CD4-positive, CD25-positive, alpha-beta regulatory T cell (primary cell): ENCODE data around the gene CCDC50. TPM values are rescaled to one million over a fixed set of nuclear protein-coding genes. Genes with fewer than 3 reads are reported as not detected.

Experiments
- ATAC-seq, 2 donors: fragments of 150-1000 bp; cut with Tn5 transposase; one replicate each; pipeline ENCODE4 v1.10.0; 2021; ENCODE audit warnings: low read depth in 2 of 2, moderate number of reproducible peaks in 2 of 2, moderate library complexity in 1 of 2
- DNase-seq, 3 donors: peaks; one replicate each; pipeline versions ENCODE4 v3.0.0 to v3.0.0-alpha.2; 2012 to 2022; ENCODE audit warnings: mixed read lengths in 1 of 3
- H3K27ac ChIP-seq: one replicate; pipeline ENCODE4 v1.7.0; 2013; ENCODE audit warnings: mild to moderate bottlenecking, low read length; ENCODE audit not compliant: insufficient read depth, poor library complexity, severe bottlenecking
- H3K27me3 ChIP-seq: one replicate; pipeline ENCODE4 v1.7.0; 2013; ENCODE audit warnings: low read length; ENCODE audit not compliant: control insufficient read depth, insufficient read depth
- H3K36me3 ChIP-seq: one replicate; pipeline ENCODE4 v1.7.0; 2013; ENCODE audit warnings: mild to moderate bottlenecking, low read length, moderate library complexity; ENCODE audit not compliant: control insufficient read depth, insufficient read depth
- H3K4me1 ChIP-seq: 2 replicates; pipeline ENCODE4 v1.7.0; 2013; ENCODE audit warnings: mild to moderate bottlenecking, low read length; ENCODE audit not compliant: insufficient read depth, control insufficient read depth, poor library complexity, severe bottlenecking
- H3K4me3 ChIP-seq: one replicate; pipeline ENCODE4 v1.7.0; 2013; ENCODE audit warnings: low read depth, mild to moderate bottlenecking, low read length, moderate library complexity
- H3K9me3 ChIP-seq, 2 experiments: 1 replicate in 1 of 2; 2 replicates in 1 of 2; pipeline ENCODE4 v1.7.0; 2013; ENCODE audit warnings: low read length in 2 of 2, mild to moderate bottlenecking in 1 of 2, moderate library complexity in 1 of 2; ENCODE audit not compliant: control insufficient read depth in 2 of 2
- H3K27ac Mint-ChIP-seq, 3 donors: one replicate each; pipeline ENCODE4 v1.8.0; 2020 to 2022; ENCODE audit warnings: mild to moderate bottlenecking in 3 of 3, mixed read lengths in 3 of 3, moderate library complexity in 2 of 3
- H3K27me3 Mint-ChIP-seq: one replicate; pipeline ENCODE4 v1.8.0; 2022; ENCODE audit warnings: mild to moderate bottlenecking, mixed read lengths
- H3K36me3 Mint-ChIP-seq: one replicate; pipeline ENCODE4 v1.8.0; 2020; ENCODE audit warnings: mixed read lengths
- H3K4me1 Mint-ChIP-seq, 4 donors: one replicate each; pipeline ENCODE4 v1.8.0; 2020 to 2022; ENCODE audit warnings: mixed read lengths in 4 of 4, mild to moderate bottlenecking in 1 of 4
- H3K4me3 Mint-ChIP-seq, 4 donors: one replicate each; pipeline ENCODE4 v1.8.0; 2020 to 2022; ENCODE audit warnings: mild to moderate bottlenecking in 4 of 4, mixed read lengths in 4 of 4, moderate library complexity in 3 of 4
- H3K9me3 Mint-ChIP-seq, 7 donors: one replicate each; pipeline ENCODE4 v1.8.0; 2020 to 2022; ENCODE audit warnings: mixed read lengths in 7 of 7, mild to moderate bottlenecking in 3 of 7, moderate library complexity in 2 of 7
- polyA plus RNA-seq, 4 donors: library from polyadenylated mRNA; unstranded; fragments of 300-500 nt; fragmentation: Illumina TruSeq; gene quantifications; one replicate each; pipeline ENCODE4 v1.2.3, GENCODE V29; 2021
- total RNA-seq: library from RNA; stranded (reverse); gene quantifications from one replicate; pipeline ENCODE4 v1.2.3, GENCODE V29; 2022

CCDC50 gene
- total and polyA plus RNA-seq, 5 donors from 2014 or later, result 7.8 to 11.4 (median 9.4) TPM

DNA sequence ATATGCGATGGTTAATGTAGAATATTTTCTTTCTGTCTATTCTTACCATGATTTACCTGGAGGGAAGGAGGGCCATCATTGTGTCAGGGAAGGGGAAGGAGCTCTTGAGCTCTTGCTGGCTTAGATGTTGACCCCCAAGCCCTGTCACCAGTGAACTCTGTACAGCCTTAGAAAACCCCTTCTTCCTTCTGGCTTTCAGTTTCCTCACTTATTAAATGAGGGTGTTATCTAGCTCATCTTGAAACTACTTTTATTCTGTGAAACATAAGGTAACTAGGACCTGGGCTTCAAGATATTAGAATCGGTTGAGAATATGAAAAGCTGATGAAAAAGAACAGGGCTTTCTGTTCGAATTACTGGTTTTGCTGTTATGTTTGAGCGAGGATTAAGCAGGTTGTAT is 26.2 kb downstream of the CCDC50 start:
- H3K27me3 ChIP-seq, result no peaks in the 10 kb centered on the region
- H3K4me1 ChIP-seq, result no peaks in the 10 kb centered on the region
- peak overlapping the region in 1 of 4 donors; percentile 10 for H3K4me3 Mint-ChIP-seq
- no peak overlapping the region for H3K27ac ChIP-seq
- H3K27me3 Mint-ChIP-seq, result no peaks in the 10 kb centered on the region
- ATAC-seq (no peak), DNase-seq (no peak)
- H3K4me1 Mint-ChIP-seq, result peaks cover 0 to 16% (median 5%) of the 10 kb centered on the region in 4 donors
- no peak overlapping the region for H3K27ac Mint-ChIP-seq
- H3K36me3 ChIP-seq, result no peaks in the 10 kb centered on the region
- peaks cover 3% of the 10 kb centered on the region for H3K36me3 Mint-ChIP-seq
- H3K4me3 ChIP-seq, result no peak overlapping the region
- H3K9me3 Mint-ChIP-seq, result no peaks in the 10 kb centered on the region
- H3K9me3 ChIP-seq, result no peaks in the 10 kb centered on the region

GRCh38 chr3:191356631-191357439 is 27.6 kb downstream of the CCDC50 start:
- Mint-ChIP-seq H3K4me1 (peaks cover 0 to 9% (median 4%) of the 10 kb centered on the region in 4 donors), H3K27ac (no peak overlapping the region), H3K9me3 (peaks cover 0 to 5% (median 0%) of the 10 kb centered on the region in 7 donors), H3K4me3 (no peak overlapping the region), H3K36me3 (peaks cover 8% of the 10 kb centered on the region), H3K27me3 (no peaks in the 10 kb centered on the region)
- Histone ChIP-seq H3K4me1 (no peaks in the 10 kb centered on the region), H3K36me3 (peaks cover 3% of the 10 kb centered on the region), H3K27me3 (no peaks in the 10 kb centered on the region), H3K27ac (no peak overlapping the region), H3K4me3 (no peak overlapping the region), H3K9me3 (no peaks in the 10 kb centered on the region)
- DNase-seq (no peak), ATAC-seq (no peak)

GRCh38 chr3:191357909-191358308 is 28.7 kb downstream of the CCDC50 start:
- no peak overlapping the region for H3K27ac ChIP-seq
- ATAC-seq (no peak), DNase-seq (no peak)
- Mint-ChIP-seq H3K4me3 (no peak overlapping the region), H3K36me3 (peaks cover 8% of the 10 kb centered on the region), H3K9me3 (peaks cover 0 to 5% (median 0%) of the 10 kb centered on the region in 7 donors), H3K27ac (peak overlapping the region in 1 of 3 donors; percentile 5), H3K27me3 (no peaks in the 10 kb centered on the region), H3K4me1 (peaks cover 0 to 9% (median 4%) of the 10 kb centered on the region in 4 donors)
- no peaks in the 10 kb centered on the region for H3K4me1 ChIP-seq
- no peak overlapping the region for H3K4me3 ChIP-seq
- H3K9me3 ChIP-seq, result no peaks in the 10 kb centered on the region
- no peaks in the 10 kb centered on the region for H3K27me3 ChIP-seq
- peaks cover 7% of the 10 kb centered on the region for H3K36me3 ChIP-seq

- no peak overlapping the region for H3K27ac ChIP-seq
- H3K4me3 Mint-ChIP-seq, result no peak overlapping the region
These were observed 29.7 kb downstream of the CCDC50 start for GRCh38 chr3:191358929-191359328.

GRCh38 chr3:191360620-191361019 is 31.4 kb downstream of the CCDC50 start:
- no peaks in the 10 kb centered on the region for H3K9me3 ChIP-seq
- Mint-ChIP-seq H3K4me3 (no peak overlapping the region), H3K4me1 (peaks cover 0 to 9% (median 4%) of the 10 kb centered on the region in 4 donors), H3K27me3 (no peaks in the 10 kb centered on the region), H3K27ac (no peak overlapping the region), H3K9me3 (peaks cover 0 to 5% (median 0%) of the 10 kb centered on the region in 7 donors), H3K36me3 (peaks cover 10% of the 10 kb centered on the region)
- DNase-seq (no peak), ATAC-seq (no peak)
- no peak overlapping the region for H3K4me3 ChIP-seq
- no peak overlapping the region for H3K27ac ChIP-seq
- no peaks in the 10 kb centered on the region for H3K4me1 ChIP-seq
- H3K36me3 ChIP-seq, result peaks cover 7% of the 10 kb centered on the region
- no peaks in the 10 kb centered on the region for H3K27me3 ChIP-seq

More at GRCh38 chr3:191358929-191359328, 29.7 kb downstream of the CCDC50 start:
- no peaks in the 10 kb centered on the region for H3K27me3 Mint-ChIP-seq
- no peak overlapping the region for H3K4me3 ChIP-seq
- H3K27ac Mint-ChIP-seq, result peak overlapping the region in 2 of 3 donors; percentile 5
- no peak for ATAC-seq
- H3K9me3 Mint-ChIP-seq, result peaks cover 0 to 5% (median 0%) of the 10 kb centered on the region in 7 donors
- no peaks in the 10 kb centered on the region for H3K27me3 ChIP-seq
- H3K4me1 ChIP-seq, result no peaks in the 10 kb centered on the region
- H3K9me3 ChIP-seq, result no peaks in the 10 kb centered on the region
- DNase-seq, result no peak
- peaks cover 10% of the 10 kb centered on the region for H3K36me3 Mint-ChIP-seq
- peaks cover 0 to 9% (median 4%) of the 10 kb centered on the region in 4 donors for H3K4me1 Mint-ChIP-seq
- H3K36me3 ChIP-seq, result peaks cover 7% of the 10 kb centered on the region

- no peaks in the 10 kb centered on the region for H3K27me3 Mint-ChIP-seq
- Histone ChIP-seq H3K9me3 (no peaks in the 10 kb centered on the region), H3K27ac (no peak overlapping the region), H3K36me3 (peaks cover 7% of the 10 kb centered on the region), H3K4me3 (no peak overlapping the region), H3K4me1 (no peaks in the 10 kb centered on the region), H3K27me3 (no peaks in the 10 kb centered on the region)
- H3K4me3 Mint-ChIP-seq, result no peak overlapping the region
- H3K4me1 Mint-ChIP-seq, result peaks cover 0 to 9% (median 4%) of the 10 kb centered on the region in 4 donors
- H3K36me3 Mint-ChIP-seq, result peaks cover 10% of the 10 kb centered on the region
- ATAC-seq, result no peak
- H3K27ac Mint-ChIP-seq, result no peak overlapping the region
- peaks cover 0 to 5% (median 0%) of the 10 kb centered on the region in 7 donors for H3K9me3 Mint-ChIP-seq
- DNase-seq, result no peak
These were observed 32.3 kb downstream of the CCDC50 start for GRCh38 chr3:191361456-191361855.

DNA sequence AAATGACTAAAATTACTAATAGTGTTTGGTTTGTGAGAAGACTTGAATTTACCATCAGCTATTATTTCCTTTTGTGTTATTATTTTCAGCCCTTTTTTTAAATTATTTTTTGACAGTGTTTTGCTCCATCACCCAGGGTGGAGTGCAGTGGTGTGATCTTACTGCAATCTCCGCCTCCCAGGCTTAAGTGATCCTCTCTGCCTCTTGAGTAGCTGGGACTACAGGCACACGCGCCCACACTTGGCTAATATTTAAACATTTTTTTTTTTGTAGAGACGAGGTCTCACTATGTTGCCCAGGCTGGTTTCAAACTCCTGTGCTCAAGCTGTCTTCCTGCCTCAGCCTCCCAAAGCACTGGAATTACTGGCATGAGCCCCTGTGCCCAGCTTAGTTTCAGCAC is 32.8 kb downstream of the CCDC50 start:
- H3K36me3 ChIP-seq, result peaks cover 7% of the 10 kb centered on the region
- peak overlapping the region in 2 of 3 donors; percentile 10 to 39 for H3K27ac Mint-ChIP-seq
- H3K9me3 Mint-ChIP-seq, result peaks cover 0 to 5% (median 0%) of the 10 kb centered on the region in 7 donors
- peak overlapping the region; percentile 8 for H3K27ac ChIP-seq
- no peaks in the 10 kb centered on the region for H3K27me3 ChIP-seq
- DNase-seq (no peak), ATAC-seq (no peak)
- H3K9me3 ChIP-seq, result no peaks in the 10 kb centered on the region
- no peak overlapping the region for H3K4me3 Mint-ChIP-seq
- no peak overlapping the region for H3K4me3 ChIP-seq
- peaks cover 14% of the 10 kb centered on the region for H3K36me3 Mint-ChIP-seq
- H3K4me1 ChIP-seq, result no peaks in the 10 kb centered on the region
- H3K27me3 Mint-ChIP-seq, result no peaks in the 10 kb centered on the region
- peaks cover 0 to 12% (median 4%) of the 10 kb centered on the region in 4 donors for H3K4me1 Mint-ChIP-seq
